Endothelial cell of umbilical vein (primary cell): ENCODE results near the gene NFATC2. TPM values are rescaled to one million over a fixed set of nuclear protein-coding genes. Genes with fewer than 3 reads are reported as not detected.
A peak's percentile ranks its signal among the peaks of the same experiment; 100 is the strongest.

Experiments used
- BruUV-seq: library from RNA; stranded (reverse); fragments of 400-500 nt; replicated peaks from 2 replicates; lab custom pipeline; 2021; lab: Mats Ljungman, UMichigan
- CTCF ChIA-PET: fragments of 300-600, 350-600 bp; sonication (Branson Sonifier 250); formaldehyde crosslinking; loops from one replicate; lab custom pipeline; 2021; ENCODE audit warnings: antibody characterized with exemption, inconsistent platforms; lab: Charles Lee
- POLR2A ChIA-PET: fragments of 300-600, 350-600 bp; sonication (Branson Sonifier 250); formaldehyde crosslinking; loops from one replicate; lab custom pipeline; 2021; ENCODE audit warnings: antibody characterized with exemption, inconsistent platforms; lab: Charles Lee
- DNase-seq: peaks from one replicate; pipeline ENCODE4 v3.0.0-alpha.2; 2011; ENCODE audit warnings: low read depth, low spot score
- FAIRE-seq: peaks from 2 replicates; lab custom pipeline; 2011; peaks lifted over from hg19 to GRCh38; lab: Jason Lieb, UNC
- H2AFZ ChIP-seq: 2 replicates; pipeline ENCODE4 v1.6.0; 2012; ENCODE audit warnings: low read depth, low read length, control low read depth, inconsistent platforms
- H3K27ac ChIP-seq: 2 replicates; pipeline ENCODE4 v1.5.1; 2011; ENCODE audit warnings: low read depth, mild to moderate bottlenecking, control low read depth, low read length, moderate library complexity; ENCODE audit not compliant: insufficient read depth
- H3K27me3 ChIP-seq, 2 experiments: 2 replicates each; pipeline versions ENCODE4 v1.6.0 to v1.6.1; 2011; ENCODE audit warnings: low read length in 2 of 2, mixed read lengths in 1 of 2; ENCODE audit not compliant: control insufficient read depth in 2 of 2, insufficient read depth in 2 of 2
- H3K36me3 ChIP-seq, 2 experiments: 2 replicates in 1 of 2; 3 replicates in 1 of 2; pipeline ENCODE4 v1.5.1; 2011; ENCODE audit warnings: low read length in 2 of 2, mild to moderate bottlenecking in 1 of 2, moderate library complexity in 1 of 2; ENCODE audit not compliant: control insufficient read depth in 2 of 2, insufficient read depth in 2 of 2; ENCODE audit errors: extremely low read depth in 1 of 2
- H3K4me1 ChIP-seq: 3 replicates; pipeline ENCODE4 v1.5.1; 2011; ENCODE audit warnings: mild to moderate bottlenecking, low read length; ENCODE audit not compliant: control insufficient read depth, insufficient read depth; ENCODE audit errors: extremely low read depth
- H3K4me2 ChIP-seq: 2 replicates; pipeline ENCODE4 v1.6.1; 2011; ENCODE audit warnings: low read length, control low read depth, mixed read lengths; ENCODE audit not compliant: insufficient read depth
- H3K4me3 ChIP-seq, 3 experiments: fragments of 200-600 bp in 1 of 3; sonication (generic), shearing (Covaris generic) in 1 of 3; replicated peaks in 1 of 3; 2 replicates each; pipeline ENCODE4 v1.5.1; 2011 to 2016; ENCODE audit warnings: control low read depth in 3 of 3, low read length in 3 of 3, mild to moderate bottlenecking in 2 of 3, inconsistent platforms in 1 of 3, low read depth in 1 of 3, moderate library complexity in 1 of 3; ENCODE audit not compliant: insufficient read depth in 1 of 3
- H3K79me2 ChIP-seq: 2 replicates; pipeline ENCODE4 v1.6.0; 2012; ENCODE audit warnings: low read length, inconsistent platforms; ENCODE audit not compliant: control insufficient read depth, insufficient read depth
- H3K9ac ChIP-seq: replicated peaks from 2 replicates; pipeline ENCODE3; 2011; ENCODE audit warnings: low read length, control low read depth; ENCODE audit not compliant: insufficient read depth; ENCODE audit errors: extremely low read depth
- H3K9me1 ChIP-seq: replicated peaks from 3 replicates; pipeline ENCODE4 v1.6.0; 2011; ENCODE audit warnings: mild to moderate bottlenecking, low read length; ENCODE audit not compliant: control insufficient read depth, insufficient read depth; ENCODE audit errors: extremely low read depth
- H3K9me3 ChIP-seq: replicated peaks from 2 replicates; pipeline ENCODE4 v1.5.1; 2012; ENCODE audit warnings: low read length, inconsistent platforms; ENCODE audit not compliant: control insufficient read depth, insufficient read depth
- H4K20me1 ChIP-seq: replicated peaks from 2 replicates; pipeline ENCODE3; 2011; ENCODE audit warnings: mild to moderate bottlenecking, low read length; ENCODE audit not compliant: control insufficient read depth, insufficient read depth; ENCODE audit errors: extremely low read depth
- CTCF ChIP-seq, 2 donors: IDR thresholded peaks; 1 replicate in 1 of 2; 2 replicates in 1 of 2; pipeline ENCODE4 v1.5.1; 2011; ENCODE audit warnings: low read length in 2 of 2, mild to moderate bottlenecking in 2 of 2, moderate library complexity in 2 of 2, control low read depth in 1 of 2, inconsistent platforms in 1 of 2, low read depth in 1 of 2; ENCODE audit not compliant: insufficient read depth in 1 of 2; ENCODE audit errors: extremely low read depth in 1 of 2
- EZH2 ChIP-seq: IDR thresholded peaks from 2 replicates; pipeline ENCODE4 v1.6.1; 2012; ENCODE audit warnings: borderline replicate concordance, low read depth, mild to moderate bottlenecking, moderate library complexity, low read length, inconsistent platforms; ENCODE audit not compliant: severe bottlenecking
- FOS ChIP-seq: IDR thresholded peaks from 2 replicates; pipeline ENCODE4 v1.6.1; 2011; ENCODE audit warnings: mild to moderate bottlenecking, low read length, moderate library complexity, borderline replicate concordance; ENCODE audit not compliant: insufficient read depth
- GATA2 ChIP-seq: IDR thresholded peaks from 2 replicates; pipeline ENCODE4 v1.7.0; 2011; ENCODE audit warnings: low read depth, mild to moderate bottlenecking, moderate library complexity, mixed read lengths, low read length; ENCODE audit not compliant: insufficient read length, insufficient read depth
- JUN ChIP-seq: IDR thresholded peaks from 2 replicates; pipeline ENCODE4 v1.6.1; 2011; ENCODE audit warnings: borderline replicate concordance, low read depth; ENCODE audit not compliant: insufficient read length, insufficient read depth
- MAX ChIP-seq: IDR thresholded peaks from 2 replicates; pipeline ENCODE4 v1.6.1; 2011; ENCODE audit not compliant: insufficient read depth, insufficient read length
- MYC ChIP-seq: IDR thresholded peaks from one replicate; pipeline ENCODE4 v1.6.1; 2011; ENCODE audit warnings: mild to moderate bottlenecking, low read depth, low read length
- POLR2A ChIP-seq: IDR thresholded peaks from 2 replicates; pipeline ENCODE4 v1.6.1; 2012; ENCODE audit warnings: low read depth, mild to moderate bottlenecking, control low read depth, low read length
- POLR2AphosphoS5 ChIP-seq: IDR thresholded peaks from 2 replicates; pipeline ENCODE4 v1.6.1; 2012; ENCODE audit warnings: low read depth, mild to moderate bottlenecking, control low read depth, low read length, moderate library complexity; ENCODE audit not compliant: insufficient read depth
- dilution Hi-C: fragments of 300-500 bp; cut with MboI; formaldehyde crosslinking; loops from one replicate; pipeline ENCODE4 v1.15.0; 2019; ENCODE audit warnings: low sequenced_read_pairs; ENCODE audit not compliant: extremely low pct_ligation_motif_present
- intact Hi-C: fragments of 100-400 bp; cut with micrococcal nuclease; formaldehyde crosslinking; loops from one replicate; pipeline ENCODE4 v1.10.0; 2022
- polyA plus RNA-seq, 4 experiments: library from polyadenylated mRNA; depleted of rRNA in 3 of 4; stranded (reverse) in 3 of 4; unstranded in 1 of 4; fragments of >200 nt; gene quantifications; 2 replicates each; pipeline versions ENCODE4 v1.2.1 to v1.2.3, GENCODE V29; 2011 to 2012; ENCODE audit warnings: missing spikeins in 1 of 4
- total RNA-seq: library from RNA; stranded (reverse); gene quantifications from 2 replicates; pipeline ENCODE4 v1.2.3, GENCODE V29; 2021

The NFATC2 gene
- total and polyA plus RNA-seq, 2 donors (not counting 3 experiments of a cell fraction or from before 2014, with no cell fraction given) = 3.1 to 13.0 TPM

GRCh38 chr20:51573576-51574243, 31.2 kb upstream of the NFATC2 start:
- no peaks in the 10 kb centered on the region for H3K9me3 ChIP-seq
- dilution Hi-C loops (no loop called here), intact Hi-C loops (no loop called here)
- H4K20me1 ChIP-seq = no peaks in the 10 kb centered on the region
- TF ChIP-seq POLR2AphosphoS5 = no peak
- TF ChIP-seq GATA2 = no peak
- no peak for TF ChIP-seq MAX
- no peak for TF ChIP-seq FOS
- no peak for TF ChIP-seq JUN
- no peak for TF ChIP-seq CTCF (IDR thresholded peaks at IDR 0.05; ENCODE audit: extremely low read depth in 1 of 2, insufficient read depth in 1 of 2, low read depth in 1 of 2, low read length in 2 of 2)
- no peak for TF ChIP-seq POLR2A
- TF ChIP-seq EZH2 = no peak
- no peak for TF ChIP-seq MYC
- H3K4me1 ChIP-seq = peaks cover 13% of the 10 kb centered on the region
- H3K79me2 ChIP-seq = no peaks in the 10 kb centered on the region
- H3K9ac ChIP-seq = no peak overlapping the region
- no peak for FAIRE-seq
- H3K9me1 ChIP-seq = no peaks in the 10 kb centered on the region
- peaks cover 0 to 2% of the 10 kb centered on the region in 2 experiments for H3K27me3 ChIP-seq
- no peak overlapping the region for H3K27ac ChIP-seq
- H3K36me3 ChIP-seq = no peaks in the 10 kb centered on the region
- BruUV-seq = no TSS peak
- H2AFZ ChIP-seq = no peak overlapping the region
- ChIA-PET CTCF (interaction anchor here (1.3 to 5.7 kb wide), 3 partner anchors 11 to 188 kb away, joined by 3 to 32 read pairs (median 11); no protein-coding TSS in a partner anchor), POLR2A (no interaction called here)
- H3K4me2 ChIP-seq = no peak overlapping the region
- no peak overlapping the region for H3K4me3 ChIP-seq
- peak; percentile 45 for DNase-seq
